HCT116 (cell line): ENCODE results near the gene RUBCN. TPM values are rescaled to one million over a fixed set of nuclear protein-coding genes. Genes with fewer than 3 reads are reported as not detected.

Experiments
- ATAC-seq: fragments of 200-7000 bp; cut with Tn5 transposase; 2 replicates; pipeline ENCODE4 v1.9.1; 2020; ENCODE audit warnings: mild to moderate bottlenecking, moderate library complexity
- BruUV-seq: library from RNA; stranded (reverse); fragments of 400-500 nt; replicated peaks from 2 replicates; lab custom pipeline; 2021; lab: Mats Ljungman, UMichigan
- CTCF ChIA-PET: fragments of 300-600 bp; sonication (Branson Sonifier 250); formaldehyde crosslinking; loops from one replicate; lab custom pipeline; 2021; ENCODE audit warnings: antibody characterized with exemption; lab: Charles Lee
- POLR2A ChIA-PET: fragments of 300-600, 350-600 bp; sonication (Branson Sonifier 250); formaldehyde crosslinking; loops from one replicate; lab custom pipeline; 2021; ENCODE audit warnings: antibody characterized with exemption; lab: Charles Lee
- RAD21 ChIA-PET, 2 experiments: fragments of 300-600 bp; sonication (Branson Sonifier 250); formaldehyde crosslinking; loops; one replicate each; lab custom pipeline; 2023; ENCODE audit warnings: low total read pairs in 2 of 2; ENCODE audit not compliant: uncharacterized antibody in 2 of 2, unreplicated experiment in 2 of 2, low non-redundant PET in 1 of 2; lab: Charles Lee
- DNase-seq: peaks from one replicate; pipeline ENCODE4 v3.0.0-alpha.2; 2010; ENCODE audit warnings: low read depth, low spot score
- H2AFZ ChIP-seq: fragments of 200-600 bp; shearing (Covaris generic), sonication (generic); 2 replicates; pipeline ENCODE4 v1.6.1; 2017; ENCODE audit warnings: low read depth, mixed run types, mixed read lengths, antibody characterized with exemption, low read length; ENCODE audit not compliant: poor library complexity, severe bottlenecking
- H3K27ac ChIP-seq: 2 replicates; pipeline ENCODE4 v1.5.1; 2012; ENCODE audit warnings: low read depth, low read length
- H3K27me3 ChIP-seq: fragments of 200-600 bp; sonication (generic); 2 replicates; pipeline ENCODE4 v1.6.1; 2016; ENCODE audit warnings: mixed run types, low read length, mixed read lengths; ENCODE audit not compliant: insufficient read depth
- H3K36me3 ChIP-seq, 2 experiments: fragments of 200-500 bp in 1 of 2; fragments of 200-600 bp in 1 of 2; sonication (Bioruptor generic) in 1 of 2; sonication (generic) in 1 of 2; 2 replicates each; pipeline versions ENCODE4 v1.5.1 to v1.6.1; 2014 to 2016; ENCODE audit warnings: low read length in 2 of 2, inconsistent platforms in 1 of 2, mixed read lengths in 1 of 2, mixed run types in 1 of 2; ENCODE audit not compliant: insufficient read depth in 2 of 2, control insufficient read depth in 1 of 2
- H3K4me1 ChIP-seq, 2 experiments: fragments of 200-600 bp in 1 of 2; sonication (generic) in 1 of 2; 2 replicates each; pipeline versions ENCODE4 v1.5.1 to v1.6.1; 2012 to 2017; ENCODE audit warnings: low read length in 2 of 2, inconsistent platforms in 1 of 2, mild to moderate bottlenecking in 1 of 2, mixed read lengths in 1 of 2, mixed run types in 1 of 2, moderate library complexity in 1 of 2; ENCODE audit not compliant: insufficient read depth in 2 of 2, control insufficient read depth in 1 of 2
- H3K4me2 ChIP-seq: fragments of 200-600 bp; sonication (generic); 2 replicates; pipeline ENCODE4 v1.6.1; 2017; ENCODE audit warnings: mixed run types, low read length, mixed read lengths
- H3K4me3 ChIP-seq, 2 experiments: fragments of 200-600 bp in 1 of 2; sonication (generic) in 1 of 2; replicated peaks in 1 of 2; 2 replicates each; pipeline ENCODE4 v1.5.1; 2011 to 2016; ENCODE audit warnings: low read length in 2 of 2, control low read depth in 1 of 2, low read depth in 1 of 2, mild to moderate bottlenecking in 1 of 2, mixed read lengths in 1 of 2, mixed run types in 1 of 2
- H3K79me2 ChIP-seq: fragments of 200-600 bp; sonication (generic); 2 replicates; pipeline ENCODE4 v1.6.1; 2017; ENCODE audit warnings: mild to moderate bottlenecking, mixed run types, low read length, moderate library complexity, mixed read lengths; ENCODE audit not compliant: insufficient read depth
- H3K9ac ChIP-seq: fragments of 200-600 bp; sonication (generic); 2 replicates; pipeline ENCODE4 v1.6.1; 2016; ENCODE audit warnings: low read length, mixed read lengths
- H3K9me2 ChIP-seq: fragments of 200-600 bp; sonication (generic), shearing (Covaris generic); 2 replicates; pipeline ENCODE4 v1.6.1; 2017; ENCODE audit warnings: mixed run types, mild to moderate bottlenecking, moderate library complexity; ENCODE audit not compliant: insufficient read depth
- H3K9me3 ChIP-seq, 2 experiments: fragments of 200-500 bp in 1 of 2; fragments of 200-600 bp in 1 of 2; sonication (Bioruptor generic) in 1 of 2; sonication (generic) in 1 of 2; 2 replicates each; pipeline ENCODE4 v1.6.1; 2014 to 2017; ENCODE audit warnings: low read length in 2 of 2, mixed read lengths in 2 of 2, inconsistent platforms in 1 of 2, low read depth in 1 of 2, mild to moderate bottlenecking in 1 of 2, mixed run types in 1 of 2, moderate library complexity in 1 of 2; ENCODE audit not compliant: control insufficient read depth in 1 of 2, insufficient read depth in 1 of 2
- H4K20me1 ChIP-seq: fragments of 200-600 bp; sonication (generic), shearing (Covaris generic); 2 replicates; pipeline ENCODE4 v1.6.1; 2017; ENCODE audit warnings: mixed run types, mild to moderate bottlenecking, moderate library complexity; ENCODE audit not compliant: insufficient read depth
- ATF3 ChIP-seq: IDR thresholded peaks from 2 replicates; pipeline ENCODE4 v1.6.1; 2012
- CBX3 ChIP-seq: IDR thresholded peaks from 2 replicates; pipeline ENCODE4 v1.6.1; 2012; ENCODE audit warnings: low read depth
- EGR1 ChIP-seq: IDR thresholded peaks from 2 replicates; pipeline ENCODE4 v1.6.1; 2012; ENCODE audit warnings: low read depth
- EZH2 ChIP-seq: fragments of 200-600 bp; sonication (generic); IDR thresholded peaks from 2 replicates; pipeline ENCODE4 v1.6.1; 2017; ENCODE audit warnings: antibody characterized with exemption, mixed run types
- FOSL1 ChIP-seq: IDR thresholded peaks from 2 replicates; pipeline ENCODE4 v1.6.1; 2012; ENCODE audit warnings: low read depth
- RAD21 ChIP-seq: IDR thresholded peaks from 2 replicates; pipeline ENCODE4 v1.6.1; 2012; ENCODE audit warnings: low read depth, mild to moderate bottlenecking
- SIN3A ChIP-seq: IDR thresholded peaks from 2 replicates; pipeline ENCODE4 v1.6.1; 2012; ENCODE audit warnings: low read depth
- SP1 ChIP-seq: IDR thresholded peaks from 2 replicates; pipeline ENCODE4 v1.6.1; 2012; ENCODE audit warnings: low read depth
- TCF7L2 ChIP-seq: IDR thresholded peaks from 2 replicates; pipeline ENCODE4 v1.7.0; 2011; ENCODE audit warnings: borderline replicate concordance, inconsistent platforms; ENCODE audit not compliant: insufficient read depth, insufficient read length; ENCODE audit errors: extremely low read depth
- YY1 ChIP-seq: IDR thresholded peaks from 2 replicates; pipeline ENCODE4 v1.6.1; 2011; ENCODE audit warnings: low read length, low read depth, moderate library complexity, mild to moderate bottlenecking; ENCODE audit not compliant: insufficient replicate concordance; ENCODE audit errors: extremely low read depth
- ZBTB33 ChIP-seq: IDR thresholded peaks from 2 replicates; pipeline ENCODE4 v1.6.1; 2011; ENCODE audit warnings: mild to moderate bottlenecking, low read length, moderate library complexity; ENCODE audit not compliant: insufficient replicate concordance; ENCODE audit errors: extremely low read depth
- ZNF274 ChIP-seq: fragments of 200-500 bp; sonication (Bioruptor generic); IDR thresholded peaks from 2 replicates; pipeline ENCODE4 v1.6.1; 2014; ENCODE audit warnings: mild to moderate bottlenecking, low read depth, low read length, inconsistent platforms
- intact Hi-C: fragments of 100-400 bp; cut with micrococcal nuclease; formaldehyde crosslinking; loops from 2 replicates; pipeline ENCODE4 v1.10.0; 2022
- total RNA-seq: library from RNA; stranded (reverse); gene quantifications from one replicate; pipeline ENCODE4 v1.2.1, GENCODE V29; 2021; ENCODE audit not compliant: unreplicated experiment
- TF ChIP-seq, protein P1 (sequence below): IDR thresholded peaks from 2 replicates; pipeline ENCODE4 v1.6.1; 2012; ENCODE audit warnings: low read depth

The RUBCN gene
- total RNA-seq, 1 experiment from 2014 or later = 21.4 TPM

- TF ChIP-seq ZNF274 (no peak), EZH2 (no peak)
These were observed 27.6 kb downstream of the RUBCN start (continued) for GRCh38 chr3:197709135-197709534.

- no peaks in the 10 kb centered on the region for H3K9me2 ChIP-seq
- ChIA-PET CTCF (no interaction called here), POLR2A (no interaction called here), RAD21 (no interaction called here)
- intact Hi-C loops = no loop called here
- no TSS peak for BruUV-seq
- H3K9ac ChIP-seq = no peak overlapping the region
- no peaks in the 10 kb centered on the region for H3K9me3 ChIP-seq
- no peak for TF ChIP-seq YY1
- no peak for TF ChIP-seq CBX3
- no peak for TF ChIP-seq ZBTB33
- TF ChIP-seq, protein P1, sequence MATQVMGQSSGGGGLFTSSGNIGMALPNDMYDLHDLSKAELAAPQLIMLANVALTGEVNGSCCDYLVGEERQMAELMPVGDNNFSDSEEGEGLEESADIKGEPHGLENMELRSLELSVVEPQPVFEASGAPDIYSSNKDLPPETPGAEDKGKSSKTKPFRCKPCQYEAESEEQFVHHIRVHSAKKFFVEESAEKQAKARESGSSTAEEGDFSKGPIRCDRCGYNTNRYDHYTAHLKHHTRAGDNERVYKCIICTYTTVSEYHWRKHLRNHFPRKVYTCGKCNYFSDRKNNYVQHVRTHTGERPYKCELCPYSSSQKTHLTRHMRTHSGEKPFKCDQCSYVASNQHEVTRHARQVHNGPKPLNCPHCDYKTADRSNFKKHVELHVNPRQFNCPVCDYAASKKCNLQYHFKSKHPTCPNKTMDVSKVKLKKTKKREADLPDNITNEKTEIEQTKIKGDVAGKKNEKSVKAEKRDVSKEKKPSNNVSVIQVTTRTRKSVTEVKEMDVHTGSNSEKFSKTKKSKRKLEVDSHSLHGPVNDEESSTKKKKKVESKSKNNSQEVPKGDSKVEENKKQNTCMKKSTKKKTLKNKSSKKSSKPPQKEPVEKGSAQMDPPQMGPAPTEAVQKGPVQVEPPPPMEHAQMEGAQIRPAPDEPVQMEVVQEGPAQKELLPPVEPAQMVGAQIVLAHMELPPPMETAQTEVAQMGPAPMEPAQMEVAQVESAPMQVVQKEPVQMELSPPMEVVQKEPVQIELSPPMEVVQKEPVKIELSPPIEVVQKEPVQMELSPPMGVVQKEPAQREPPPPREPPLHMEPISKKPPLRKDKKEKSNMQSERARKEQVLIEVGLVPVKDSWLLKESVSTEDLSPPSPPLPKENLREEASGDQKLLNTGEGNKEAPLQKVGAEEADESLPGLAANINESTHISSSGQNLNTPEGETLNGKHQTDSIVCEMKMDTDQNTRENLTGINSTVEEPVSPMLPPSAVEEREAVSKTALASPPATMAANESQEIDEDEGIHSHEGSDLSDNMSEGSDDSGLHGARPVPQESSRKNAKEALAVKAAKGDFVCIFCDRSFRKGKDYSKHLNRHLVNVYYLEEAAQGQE = no peak
- no peak for TF ChIP-seq ATF3
- no peak for TF ChIP-seq TCF7L2
- TF ChIP-seq SIN3A = no peak
- no peak for TF ChIP-seq EZH2
- TF ChIP-seq EGR1 = no peak
- no peak for TF ChIP-seq FOSL1
- no peak for TF ChIP-seq SP1
- TF ChIP-seq ZNF274 = no peak
- TF ChIP-seq RAD21 = no peak
- no peak overlapping the region for H2AFZ ChIP-seq
- DNase-seq (no peak), ATAC-seq (no peak)
- no peak overlapping the region for H3K4me3 ChIP-seq
- peaks cover 5% of the 10 kb centered on the region; the same call in 1 of the 2 replicates for H3K79me2 ChIP-seq
- H3K4me2 ChIP-seq = no peak overlapping the region
- peaks cover 0 to 3% of the 10 kb centered on the region in 2 experiments; a peak in 1 of 4 replicates for H3K36me3 ChIP-seq
- H3K4me1 ChIP-seq = peaks cover 12 to 13% of the 10 kb centered on the region in 2 experiments
- H4K20me1 ChIP-seq = no peaks in the 10 kb centered on the region
- no peaks in the 10 kb centered on the region for H3K27me3 ChIP-seq
- no peak overlapping the region for H3K27ac ChIP-seq
These were observed 30.0 kb downstream of the RUBCN start for GRCh38 chr3:197706658-197707057.
